Fibroblast of the conjunctiva (primary cell): ENCODE measurements around the gene ZBTB7B.
"Not testable (repeated sequence)": the region's sequence is repeated elsewhere in the genome, so short reads cannot be mapped to it uniquely, and the experiment has no call there.

ENCODE experiments used
- DNase-seq: peaks from one replicate; pipeline ENCODE4 v3.0.0-alpha.2; 2010; ENCODE audit warnings: low read depth

Gene ZBTB7B

DNA sequence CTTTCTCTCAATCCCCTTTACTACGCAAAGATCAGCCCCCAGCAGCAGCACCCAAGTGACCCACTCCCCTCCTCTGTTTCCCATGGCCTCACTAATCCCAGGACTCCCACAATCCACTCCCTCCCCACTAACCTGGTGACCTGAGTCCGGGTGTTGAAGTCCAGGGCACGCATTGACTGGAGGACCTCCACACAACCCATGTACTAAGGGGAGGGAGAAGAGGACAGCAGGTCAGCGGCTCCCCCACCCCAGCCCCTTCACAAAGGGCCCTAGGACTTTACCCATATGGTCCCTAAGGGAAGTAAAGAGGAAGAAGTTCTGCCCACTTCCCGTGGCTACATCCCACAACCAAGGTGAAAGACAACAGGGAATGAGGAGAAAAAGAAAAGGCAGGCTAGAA lies 33.4 kb upstream of the ZBTB7B start:
- DNase-seq: no peak

DNA sequence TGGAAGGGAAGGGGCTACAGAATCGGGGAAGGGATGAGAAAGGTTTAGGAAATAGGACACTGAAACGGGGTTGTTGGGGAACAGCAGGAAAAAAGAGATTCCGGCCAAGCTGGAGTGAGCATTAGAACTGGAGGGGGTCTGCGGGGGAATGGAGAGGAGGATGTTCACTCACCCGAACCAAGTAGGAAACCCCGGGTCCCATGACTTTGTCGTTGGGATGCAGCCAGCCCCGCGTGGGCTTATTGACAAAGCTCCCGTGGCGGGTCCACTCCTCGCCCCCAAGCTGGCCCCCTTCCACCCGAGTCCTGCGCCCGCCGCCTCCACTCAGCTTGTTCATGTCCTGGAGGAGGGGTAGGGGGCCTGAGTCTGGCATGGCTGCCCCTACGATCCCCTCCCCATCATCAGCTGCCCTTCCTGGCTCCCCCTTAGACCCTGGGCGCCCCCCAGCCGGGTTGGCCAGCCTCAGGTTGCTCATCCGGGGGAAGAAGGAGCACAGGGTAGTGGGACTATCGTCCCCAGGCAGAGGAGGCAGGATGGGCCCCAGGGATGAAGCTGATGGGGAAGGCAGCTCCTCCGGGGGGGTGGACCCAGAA lies 32.6 kb upstream of the ZBTB7B start:
- DNase-seq: no peak

DNA sequence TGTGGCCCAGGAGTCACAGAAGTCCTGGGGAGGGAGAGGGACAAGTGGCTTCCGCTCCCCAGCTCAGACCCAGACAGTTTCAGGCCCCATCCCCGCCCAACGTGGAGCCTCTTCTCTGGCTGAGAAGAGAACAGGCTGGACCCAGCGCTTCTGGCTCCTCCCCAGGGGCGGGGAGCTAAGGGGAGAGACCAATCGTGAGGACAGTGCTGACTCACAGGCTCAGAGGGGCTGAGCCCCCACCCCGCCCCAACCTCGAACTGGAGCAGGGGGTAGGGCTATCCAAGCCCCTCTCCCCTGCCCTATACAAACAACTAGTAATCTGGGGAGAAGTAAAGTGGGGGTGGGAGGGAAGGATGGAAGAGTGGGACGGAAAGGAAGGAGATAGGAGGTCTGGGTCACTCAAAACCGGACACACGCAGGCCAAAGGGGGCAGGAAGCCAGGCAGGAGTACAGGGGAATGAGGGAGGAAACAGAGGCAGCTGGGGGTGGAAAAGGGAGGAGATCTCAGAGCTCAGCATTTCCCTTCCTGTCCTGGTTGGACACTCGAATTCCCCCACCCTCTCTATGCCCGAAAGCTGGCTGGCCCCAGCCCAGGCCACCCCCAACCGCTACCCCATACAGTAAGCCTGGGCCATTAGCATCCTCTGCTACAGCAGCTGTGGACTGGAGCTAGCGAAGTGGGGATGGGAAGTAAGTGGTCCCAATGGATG lies 31.8 kb upstream of the ZBTB7B start, which contains the start of gene SHC1:
TSS of gene SHC1 (minus strand) at position 117 of the 710 bp plus-strand sequence. CDS start 221 bp downstream, outside the sequence.
- peak; percentile 91 for DNase-seq

DNA sequence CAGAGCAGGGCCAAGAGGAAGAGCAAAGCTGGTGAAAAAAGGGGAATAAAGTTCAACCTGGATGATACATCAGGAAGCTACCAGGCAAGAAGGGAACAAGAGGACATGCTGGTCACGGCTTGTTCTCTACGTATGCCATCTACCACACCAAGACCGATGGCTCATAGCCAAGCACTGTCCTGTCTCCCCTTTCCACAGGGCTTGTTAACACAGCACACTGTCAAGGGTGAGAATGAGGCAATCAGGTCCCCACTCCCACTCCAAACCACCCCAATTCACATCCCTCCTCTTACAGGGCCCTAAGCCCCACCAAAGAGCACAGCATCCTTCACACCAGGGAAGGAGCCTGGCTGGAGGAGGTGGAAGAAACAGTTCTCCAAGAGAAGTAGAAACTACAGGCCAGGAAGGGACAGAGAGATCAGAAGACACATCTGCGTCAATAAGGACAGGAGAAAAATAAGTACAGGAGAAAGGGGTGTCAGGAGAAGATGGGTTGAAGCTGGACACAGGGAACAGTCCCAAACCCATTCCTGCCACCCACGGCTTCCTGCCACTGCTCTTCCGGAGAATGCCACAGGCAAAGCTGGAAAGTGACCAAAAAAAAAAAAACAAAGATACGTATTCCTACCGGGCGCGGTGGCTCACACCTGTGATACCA lies 31.1 kb upstream of the ZBTB7B start:
- peak; percentile 31 for DNase-seq

DNA sequence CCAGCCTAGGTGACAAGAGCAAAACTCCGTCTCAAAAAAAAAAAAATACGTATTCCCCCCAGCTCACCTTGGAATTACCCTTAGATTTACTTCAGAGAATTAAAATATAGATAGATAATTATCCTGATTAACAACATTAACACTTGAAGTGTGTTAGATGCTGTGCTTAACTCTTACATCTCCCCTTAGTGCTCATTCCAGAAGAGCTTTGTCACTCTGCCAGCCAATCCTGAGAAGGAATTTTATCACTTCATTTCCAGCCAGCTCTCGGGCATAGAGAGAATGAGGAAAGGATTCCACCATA lies 30.4 kb upstream of the ZBTB7B start:
- DNase-seq: no peak

DNA sequence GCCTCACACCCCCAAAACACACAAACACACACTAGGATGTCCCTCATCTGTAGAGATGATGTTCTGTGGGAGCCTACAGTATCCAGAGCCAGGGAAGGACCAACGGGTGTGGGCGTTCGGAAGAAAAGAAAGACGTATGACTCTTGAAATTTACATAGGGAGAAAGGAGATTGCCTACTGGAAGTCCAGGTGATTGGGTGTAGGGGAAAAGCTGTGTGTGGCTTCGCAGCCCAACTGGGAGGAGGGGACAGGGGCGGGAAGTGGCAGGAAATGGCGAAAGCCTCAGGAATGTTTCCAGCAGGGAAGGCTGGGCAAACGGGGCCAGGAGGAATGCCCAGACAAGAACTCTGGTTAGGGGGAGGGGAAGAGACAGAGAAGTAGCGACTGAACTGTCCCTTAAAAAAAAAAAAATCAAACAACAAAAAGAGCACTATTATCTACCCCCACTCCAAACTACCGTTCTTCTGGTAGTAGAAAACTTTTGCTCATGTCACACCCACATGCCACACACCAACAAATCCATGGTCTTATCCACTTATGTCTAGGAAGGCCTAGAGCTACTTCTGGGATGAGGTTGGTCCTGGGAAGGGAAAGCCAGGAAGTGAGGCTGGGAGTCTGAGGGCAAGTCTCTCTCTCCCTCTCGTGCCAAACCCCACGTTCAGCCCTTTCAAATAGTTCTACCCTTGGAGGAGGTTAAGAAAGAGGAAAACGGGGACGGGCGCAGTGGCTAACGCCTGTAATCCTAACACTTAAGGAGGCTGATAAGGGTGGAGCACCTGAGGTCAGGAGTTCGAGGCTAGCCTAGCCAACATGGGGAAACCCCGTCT lies 29.9 kb upstream of the ZBTB7B start:
- peak; percentile 84 for DNase-seq

DNA sequence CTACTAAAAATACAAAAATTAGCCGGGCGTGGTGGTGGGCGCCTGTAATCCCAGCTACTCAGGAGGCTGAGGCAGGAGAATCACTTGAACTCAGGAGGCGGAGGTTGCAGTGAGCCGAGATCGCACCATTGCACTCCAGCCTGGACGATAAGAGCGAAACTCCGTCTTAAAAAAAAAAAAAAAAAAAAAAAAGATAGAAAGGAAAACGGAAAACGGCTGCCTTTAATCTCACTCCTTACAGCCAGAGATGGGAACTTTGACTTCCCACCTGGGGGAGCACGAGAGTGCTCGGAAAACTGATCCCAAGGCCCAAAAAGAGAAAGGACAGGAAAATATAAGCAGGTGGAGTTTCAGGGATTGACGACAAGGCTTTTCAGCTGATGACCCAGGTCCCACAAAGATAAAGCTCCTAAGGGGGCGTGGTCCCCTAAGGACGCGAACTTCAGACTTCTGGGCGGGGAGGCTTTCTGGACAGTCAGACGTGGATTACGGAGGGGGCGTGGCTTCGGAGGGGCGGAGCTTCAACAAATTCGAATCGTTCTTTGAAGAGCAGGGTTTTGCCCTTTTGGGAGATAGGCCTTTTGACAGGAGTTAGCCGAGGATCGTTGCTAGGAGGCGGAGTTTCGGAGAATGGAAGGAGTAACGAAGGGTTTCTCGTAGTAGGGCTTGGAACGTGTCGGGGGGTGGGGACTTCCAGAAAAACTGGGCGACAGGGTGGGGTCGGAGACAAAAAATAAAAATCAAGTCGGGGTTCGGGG lies 29.1 kb upstream of the ZBTB7B start:
- DNase-seq: peak; percentile 96

DNA sequence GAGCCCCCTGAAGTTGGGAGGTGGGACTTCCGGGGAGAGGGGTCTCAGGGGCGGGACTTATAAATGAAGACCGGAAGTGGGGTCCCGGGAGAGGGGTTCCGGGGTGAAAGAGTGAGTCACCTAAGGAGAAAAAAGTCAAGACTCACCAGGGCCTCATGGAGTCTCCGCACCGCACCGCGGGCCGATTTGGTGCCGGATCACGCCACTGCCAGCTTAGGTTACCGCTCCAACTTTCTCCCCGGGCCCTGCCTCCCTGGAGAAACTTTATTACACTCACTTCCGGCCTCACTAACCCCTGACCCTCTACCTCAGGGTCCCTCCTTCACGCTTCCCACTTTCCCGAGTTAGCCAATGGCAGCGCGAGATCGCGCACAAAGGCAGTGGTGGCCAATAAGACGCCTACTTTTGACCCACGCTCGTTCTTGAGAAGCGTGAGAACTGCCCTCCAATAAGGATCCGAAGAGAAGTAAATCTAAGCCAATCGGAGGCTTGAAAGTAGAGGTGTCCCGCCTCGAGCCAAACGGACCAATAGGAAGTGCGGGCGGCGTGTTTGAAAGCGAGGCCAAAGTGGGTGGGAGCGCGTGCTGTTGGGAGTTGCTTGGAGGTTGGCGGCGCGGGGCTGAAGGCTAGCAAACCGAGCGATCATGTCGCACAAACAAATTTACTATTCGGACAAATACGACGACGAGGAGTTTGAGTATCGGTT lies 28.3 kb upstream of the ZBTB7B start, which contains the start of gene CKS1B:
TSS of gene CKS1B (plus strand) at position 580 of the 706 bp plus-strand sequence. CDS start at position 645, 65 bp downstream.
- peak; percentile 100 for DNase-seq

DNA sequence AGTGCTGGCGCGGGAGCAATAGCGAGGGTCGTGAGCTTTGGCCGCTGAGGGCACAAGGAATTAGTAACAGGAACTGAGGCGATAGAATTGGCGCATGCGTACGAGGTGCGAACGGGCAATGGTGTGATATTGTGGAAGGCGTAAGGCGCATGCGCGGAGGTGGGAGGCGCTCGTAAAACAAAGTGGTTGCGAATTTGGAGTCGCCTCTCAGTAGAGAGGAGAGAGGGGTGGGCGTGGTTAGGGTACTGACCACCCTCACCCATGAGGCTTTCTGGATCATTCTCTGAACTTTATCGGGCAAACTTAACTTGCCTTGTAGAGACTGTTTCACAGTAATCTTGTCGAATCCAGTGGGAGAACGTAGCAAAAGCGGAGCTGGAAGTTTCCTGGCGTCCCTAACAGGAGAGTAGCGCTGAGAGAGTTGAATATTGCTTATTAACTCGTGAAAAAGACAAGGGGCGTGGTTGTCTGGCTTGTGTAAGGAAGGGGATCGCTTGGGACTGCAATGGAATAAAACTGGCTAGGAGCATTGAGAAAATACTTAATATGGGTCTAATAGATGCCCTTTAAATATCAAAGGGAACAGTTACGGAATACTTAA lies 27.7 kb upstream of the ZBTB7B start:
- DNase-seq: peak; percentile 95

DNA sequence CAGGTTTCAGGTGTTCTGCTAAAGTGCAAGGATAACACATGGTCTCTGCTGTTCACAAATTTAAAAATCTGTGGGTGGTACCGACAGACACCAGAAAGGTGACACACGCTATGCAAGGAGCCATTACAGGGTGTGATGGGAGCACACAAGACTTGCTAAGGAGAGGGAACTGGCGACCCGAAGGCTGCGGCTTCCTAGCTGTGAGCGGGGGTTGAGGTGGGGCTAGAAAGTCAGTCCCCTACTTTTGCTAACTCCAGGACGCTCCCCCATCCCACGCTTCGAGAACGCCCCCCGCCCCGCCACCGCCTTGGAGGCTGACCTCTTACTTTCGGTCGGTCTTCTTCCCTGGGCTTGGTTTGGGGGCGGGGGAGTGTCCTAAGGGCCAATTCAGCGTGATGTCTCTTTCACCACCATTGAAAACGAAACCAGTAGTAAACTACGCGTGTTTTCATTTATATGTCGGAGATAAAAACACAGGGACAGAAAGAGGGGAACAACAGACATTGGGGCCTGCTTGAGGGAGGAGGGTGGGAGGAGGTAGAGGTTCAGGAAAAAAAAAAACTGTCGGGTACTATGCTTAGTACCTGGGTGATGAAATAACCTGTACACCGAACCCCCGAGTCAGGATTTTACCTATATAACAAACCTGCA lies 27.1 kb upstream of the ZBTB7B start:
- DNase-seq: no peak

DNA sequence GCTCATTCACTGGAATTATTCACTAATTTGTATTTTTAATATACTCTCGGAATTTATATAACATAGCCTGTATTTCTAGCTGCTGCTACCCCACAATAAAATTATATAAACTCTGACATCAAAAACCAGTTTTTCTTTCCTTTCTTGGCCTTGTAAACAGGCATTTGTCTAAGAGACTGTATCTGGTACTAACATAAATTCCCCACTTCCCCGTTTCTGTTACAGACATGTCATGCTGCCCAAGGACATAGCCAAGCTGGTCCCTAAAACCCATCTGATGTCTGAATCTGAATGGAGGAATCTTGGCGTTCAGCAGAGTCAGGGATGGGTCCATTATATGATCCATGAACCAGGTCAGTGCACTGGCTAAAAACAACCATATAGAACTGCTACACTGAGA lies 24.8 kb upstream of the ZBTB7B start:
- DNase-seq: not testable (repeated sequence)

DNA sequence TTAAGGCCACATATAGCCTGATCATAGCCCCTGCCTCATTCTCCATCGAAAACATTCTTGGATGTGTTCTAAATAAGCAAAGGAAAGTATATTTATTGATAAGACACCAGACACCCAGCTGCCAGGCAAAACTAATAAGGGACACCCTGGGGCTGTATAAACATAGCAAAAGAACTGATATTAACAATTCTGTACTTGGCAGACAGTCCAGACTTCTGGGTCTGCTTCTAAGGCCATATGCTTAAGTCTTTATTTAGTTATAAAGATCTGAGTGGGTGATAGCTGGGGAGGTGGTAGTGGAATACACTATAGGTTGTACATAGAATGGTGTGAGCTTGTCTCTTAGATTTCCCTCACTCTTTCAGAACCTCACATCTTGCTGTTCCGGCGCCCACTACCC lies 24.2 kb upstream of the ZBTB7B start:
- DNase-seq: no peak

DNA sequence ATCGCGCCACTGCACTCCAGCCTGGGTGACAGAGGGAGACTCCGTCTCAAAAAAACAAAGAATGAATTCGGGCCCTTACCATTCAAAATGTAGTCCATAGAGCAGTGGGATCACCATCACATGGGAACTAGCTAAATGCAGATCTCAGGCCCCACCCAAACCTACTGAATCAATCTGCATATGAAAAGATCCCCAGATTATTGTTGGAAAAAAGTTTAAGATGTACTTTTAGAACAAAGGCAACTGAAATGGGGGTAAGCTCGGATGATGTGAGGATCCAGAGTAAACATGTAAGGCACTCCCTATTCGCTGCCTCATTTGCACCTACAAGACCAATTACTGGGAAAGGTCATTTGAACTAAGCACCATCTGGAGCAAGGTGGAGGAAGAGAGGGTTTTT lies 20.3 kb upstream of the ZBTB7B start:
- DNase-seq: no peak

DNA sequence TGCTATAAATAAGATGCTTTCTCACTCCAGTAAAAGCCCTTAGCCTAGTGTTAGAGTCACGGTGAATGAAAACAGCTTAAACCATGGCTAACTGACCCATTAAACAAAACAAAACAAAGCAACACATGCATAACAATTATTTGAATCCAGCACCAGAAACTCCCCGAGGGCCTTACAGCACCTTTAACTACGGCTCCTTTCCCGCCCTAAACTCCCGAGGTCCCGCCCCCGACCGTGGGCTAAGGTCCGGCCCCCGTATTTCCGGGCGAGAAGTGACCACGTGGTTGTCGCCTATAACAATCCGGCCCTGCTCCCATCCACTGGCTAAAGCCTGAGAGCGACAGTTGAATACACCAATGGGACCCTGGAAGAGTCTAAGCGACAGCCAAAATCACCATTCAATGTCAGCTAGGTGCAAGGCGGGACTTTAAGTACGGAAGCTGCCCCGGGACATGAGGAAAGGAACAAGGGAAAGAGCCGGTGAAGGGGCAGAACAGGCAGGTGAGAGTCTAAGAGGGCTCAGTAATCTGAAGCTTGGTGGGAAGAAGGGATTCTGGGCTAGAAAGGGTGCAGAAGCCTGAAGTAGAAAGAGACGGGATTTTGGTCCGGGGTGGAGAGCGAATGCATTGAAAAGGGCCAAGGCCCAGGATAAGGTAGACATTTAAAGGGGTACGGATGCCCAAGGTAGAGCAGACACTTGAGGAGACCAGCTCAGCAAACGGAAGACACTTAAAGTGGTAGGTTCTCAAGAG lies 19.5 kb upstream of the ZBTB7B start, which contains the start of gene FLAD1:
TSS of gene FLAD1 (plus strand) at position 448 of the 752 bp plus-strand sequence. CDS start 351 bp downstream, outside the sequence.
- DNase-seq: peak; percentile 98

DNA sequence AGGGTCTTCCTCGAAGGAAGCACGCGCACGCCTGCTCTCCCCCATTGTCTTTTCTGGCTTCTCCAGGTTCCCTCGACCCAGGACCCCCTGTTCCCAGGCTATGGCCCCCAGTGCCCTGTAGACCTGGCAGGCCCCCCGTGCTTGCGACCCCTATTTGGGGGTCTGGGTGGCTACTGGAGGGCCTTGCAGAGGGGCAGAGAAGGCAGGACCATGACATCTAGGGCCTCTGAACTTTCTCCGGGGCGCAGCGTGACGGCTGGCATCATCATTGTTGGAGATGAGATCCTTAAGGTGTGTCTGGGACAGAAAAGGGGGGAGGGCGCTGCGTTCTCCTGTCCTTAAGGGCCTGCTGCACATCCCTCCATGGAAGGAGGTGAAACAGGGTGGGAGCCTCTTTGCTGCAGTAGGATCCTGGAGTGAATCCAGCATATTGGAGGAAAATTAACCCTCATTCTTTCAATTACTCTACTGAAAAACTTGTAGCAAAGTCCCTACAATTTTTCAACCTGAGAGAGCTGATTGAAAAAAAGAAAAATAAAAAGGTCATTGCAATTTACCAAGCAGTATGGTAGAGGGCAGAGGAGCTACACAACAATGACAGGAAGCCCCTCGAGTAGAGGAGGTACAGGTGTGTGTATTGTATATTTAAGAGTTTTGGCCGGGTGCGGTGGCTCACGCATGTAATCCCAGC lies 18.7 kb upstream of the ZBTB7B start:
- no peak for DNase-seq

DNA sequence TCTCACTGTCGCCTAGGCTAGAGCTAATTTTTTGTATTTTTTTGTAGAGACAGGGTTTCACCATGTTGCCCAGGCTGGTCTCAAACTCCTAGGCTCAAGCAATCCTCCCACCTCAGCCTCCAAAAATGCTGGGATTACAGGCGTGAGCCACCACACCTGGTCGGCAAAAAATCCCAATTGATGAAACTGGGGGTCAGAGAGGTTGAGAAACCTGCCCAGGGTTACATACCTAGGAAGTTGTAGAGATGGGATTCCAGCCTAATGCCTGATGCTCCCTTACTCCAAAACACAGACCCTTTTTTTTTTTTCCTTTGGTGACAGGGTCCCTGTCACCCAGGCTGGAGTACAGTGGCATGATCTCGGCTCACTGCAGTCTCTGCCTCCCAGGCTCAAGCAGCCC lies 15.9 kb upstream of the ZBTB7B start:
- DNase-seq: not testable (repeated sequence)

DNA sequence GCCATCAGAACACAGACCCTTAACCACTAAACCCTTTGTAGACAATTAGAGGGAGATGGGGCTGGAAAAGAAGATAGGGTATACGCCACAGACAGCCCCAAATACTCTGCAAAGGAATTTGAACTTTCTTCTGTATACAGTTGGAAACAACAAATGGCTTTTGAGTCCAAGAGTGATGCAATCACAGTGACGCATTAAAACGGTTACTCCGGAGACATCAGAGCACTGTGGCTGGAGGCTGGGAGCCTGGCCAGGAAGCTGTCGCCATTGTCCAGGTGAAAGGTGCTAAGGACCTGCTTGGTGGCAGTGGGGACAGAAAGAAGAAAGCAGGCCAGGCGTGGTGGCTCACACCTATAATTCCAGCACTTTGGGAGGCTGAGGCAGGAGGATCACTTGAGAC lies 15.3 kb upstream of the ZBTB7B start:
- no peak for DNase-seq
